HG03565 (cell line): ENCODE measurements around the gene MGRN1.

Experiments
- ATAC-seq: cut with Tn5 transposase; IDR thresholded peaks from one replicate; pipeline ENCODE4 v1.9.1; 2021; ENCODE audit warnings: mild to moderate bottlenecking, moderate library complexity; ENCODE audit not compliant: unreplicated experiment

MGRN1 gene

GRCh38 chr16:4695473-4696171, 71.0 kb downstream of the MGRN1 start:
- no peak for ATAC-seq

- ATAC-seq = no peak
These were observed 71.7 kb downstream of the MGRN1 start for GRCh38 chr16:4696172-4696904.

GRCh38 chr16:4696905-4697847, 72.5 kb downstream of the MGRN1 start:
- no peak for ATAC-seq

- ATAC-seq = no peak
These were observed 73.2 kb downstream of the MGRN1 start for GRCh38 chr16:4697848-4698291.

GRCh38 chr16:4698321-4699045, 73.9 kb downstream of the MGRN1 start:
- no peak for ATAC-seq

GRCh38 chr16:4699046-4699556, 74.5 kb downstream of the MGRN1 start:
- no peak for ATAC-seq

GRCh38 chr16:4700380-4700996, 75.9 kb downstream of the MGRN1 start:
- ATAC-seq = no peak

GRCh38 chr16:4700997-4701743, 76.5 kb downstream of the MGRN1 start:
- ATAC-seq = no peak

GRCh38 chr16:4701791-4702465, 77.3 kb downstream of the MGRN1 start:
- no peak for ATAC-seq

GRCh38 chr16:4702466-4702808, 77.8 kb downstream of the MGRN1 start:
- ATAC-seq = no peak

- ATAC-seq = no peak
These were observed 79.3 kb downstream of the MGRN1 start for GRCh38 chr16:4703906-4704305.

- ATAC-seq = no peak
These were observed 79.9 kb downstream of the MGRN1 start for GRCh38 chr16:4704491-4704890.

- no peak for ATAC-seq
These were observed 80.3 kb downstream of the MGRN1 start for GRCh38 chr16:4704913-4705312.

- ATAC-seq = no peak
These were observed 82.2 kb downstream of the MGRN1 start for GRCh38 chr16:4706871-4707270.

GRCh38 chr16:4709481-4709880, 84.9 kb downstream of the MGRN1 start:
- ATAC-seq = no peak

- ATAC-seq = no peak
These were observed 89.3 kb downstream of the MGRN1 start for GRCh38 chr16:4713663-4714501.

GRCh38 chr16:4714996-4715395, 90.4 kb downstream of the MGRN1 start:
- ATAC-seq = no peak

GRCh38 chr16:4718466-4718865, 93.8 kb downstream of the MGRN1 start:
- ATAC-seq = no peak
